Fibroblast of lung (primary cell): ENCODE data around the gene EFCAB8. TPM values are rescaled to one million over a fixed set of nuclear protein-coding genes. Genes with fewer than 3 reads are reported as not detected.
"Not testable (repeated sequence)": the region's sequence is repeated elsewhere in the genome, so short reads cannot be mapped to it uniquely, and the experiment has no call there.

ENCODE experiments used
- DNase-seq, 2 donors: peaks; one replicate each; pipeline versions ENCODE4 v3.0.0 to v3.0.0-alpha.2; 2010; ENCODE audit warnings: low read depth in 2 of 2
- H2AFZ ChIP-seq: 2 replicates; pipeline ENCODE4 v1.5.1; 2012; ENCODE audit warnings: low read length, control low read depth, inconsistent platforms
- H3K27ac ChIP-seq: 2 replicates; pipeline ENCODE4 v1.5.1; 2011; ENCODE audit warnings: low read length, control low read depth; ENCODE audit not compliant: insufficient read depth
- H3K27me3 ChIP-seq: 2 replicates; pipeline ENCODE4 v1.5.1; 2011; ENCODE audit warnings: mild to moderate bottlenecking, low read length; ENCODE audit not compliant: control insufficient read depth, insufficient read depth
- H3K36me3 ChIP-seq: 2 replicates; pipeline ENCODE4 v1.5.1; 2011; ENCODE audit warnings: low read length; ENCODE audit not compliant: control insufficient read depth, insufficient read depth
- H3K4me1 ChIP-seq: 2 replicates; pipeline ENCODE4 v1.5.1; 2011; ENCODE audit warnings: low read length; ENCODE audit not compliant: control insufficient read depth, insufficient read depth; ENCODE audit errors: extremely low read depth
- H3K4me2 ChIP-seq: 2 replicates; pipeline ENCODE4 v1.5.1; 2011; ENCODE audit warnings: low read length, control low read depth; ENCODE audit not compliant: insufficient read depth; ENCODE audit errors: extremely low read depth
- H3K4me3 ChIP-seq, 4 experiments: fragments of 200-600 bp in 1 of 4; sonication (generic) in 1 of 4; replicated peaks in 1 of 4; 2 replicates each; pipeline ENCODE4 v1.5.1; 2011 to 2016; ENCODE audit warnings: low read length in 4 of 4, low read depth in 3 of 4, mild to moderate bottlenecking in 3 of 4, control low read depth in 2 of 4, inconsistent platforms in 1 of 4, mixed read lengths in 1 of 4; ENCODE audit not compliant: insufficient read depth in 1 of 4; ENCODE audit errors: control extremely low read depth in 1 of 4
- H3K79me2 ChIP-seq: 2 replicates; pipeline ENCODE4 v1.5.1; 2012; ENCODE audit warnings: mild to moderate bottlenecking, low read length, inconsistent platforms; ENCODE audit not compliant: control insufficient read depth, insufficient read depth
- H3K9ac ChIP-seq: 2 replicates; pipeline ENCODE4 v1.5.1; 2011; ENCODE audit warnings: mild to moderate bottlenecking, low read length, control low read depth; ENCODE audit not compliant: insufficient read depth
- H3K9me3 ChIP-seq: 2 replicates; pipeline ENCODE4 v1.5.1; 2012; ENCODE audit warnings: low read depth, low read length; ENCODE audit not compliant: control insufficient read depth, insufficient read depth
- H4K20me1 ChIP-seq: 2 replicates; pipeline ENCODE4 v1.5.1; 2011; ENCODE audit warnings: low read length; ENCODE audit not compliant: control insufficient read depth, insufficient read depth; ENCODE audit errors: extremely low read depth
- CTCF ChIP-seq, 2 donors: IDR thresholded peaks in 1 of 2; conservative IDR thresholded peaks in 1 of 2; 1 replicate in 1 of 2; 2 replicates in 1 of 2; pipeline ENCODE4 v1.5.1; 2011 to 2012; ENCODE audit warnings: low read length in 2 of 2, control low read depth in 1 of 2, inconsistent platforms in 1 of 2, low read depth in 1 of 2, mild to moderate bottlenecking in 1 of 2
- EZH2 ChIP-seq: IDR thresholded peaks from 2 replicates; pipeline ENCODE4 v1.5.1; 2012; ENCODE audit warnings: low read length, control low read depth, mild to moderate bottlenecking; ENCODE audit errors: missing control alignments
- polyA plus RNA-seq, 2 donors: library from polyadenylated mRNA; depleted of rRNA in 1 of 2; stranded (reverse) in 1 of 2; unstranded in 1 of 2; fragments of >200 nt; gene quantifications; 2 replicates each; pipeline ENCODE4 v1.2.1, GENCODE V29; 2011 to 2012; ENCODE audit warnings: missing spikeins in 1 of 2
- total RNA-seq: library from RNA; depleted of rRNA; stranded (reverse); fragments of >200 nt; gene quantifications from 2 replicates; pipeline ENCODE4 v1.2.1, GENCODE V29; 2014

EFCAB8 gene
- total and polyA plus RNA-seq, 2 donors (not counting 1 experiment from before 2014, with no cell fraction given), result under 0.01 TPM; not detected in 1

GRCh38 chr20:32946629-32947028 lies 87.9 kb downstream of the EFCAB8 start:
- H3K36me3 ChIP-seq, result no peaks in the 10 kb centered on the region
- no peaks in the 10 kb centered on the region for H3K9me3 ChIP-seq
- H4K20me1 ChIP-seq, result peaks cover 2% of the 10 kb centered on the region
- H3K9ac ChIP-seq, result no peak overlapping the region
- no peak overlapping the region for H3K4me2 ChIP-seq
- DNase-seq, result no peak
- H3K4me1 ChIP-seq, result no peaks in the 10 kb centered on the region
- H3K27ac ChIP-seq, result no peak overlapping the region
- peaks cover 6% of the 10 kb centered on the region for H3K27me3 ChIP-seq
- no peak for TF ChIP-seq EZH2
- TF ChIP-seq CTCF (conservative IDR thresholded peaks at IDR 0.05 in 1 of 2, IDR thresholded peaks at IDR 0.05 in 1 of 2; ENCODE audit: low read depth in 1 of 2, low read length in 2 of 2), result no peak
- no peaks in the 10 kb centered on the region for H3K79me2 ChIP-seq
- no peak overlapping the region for H2AFZ ChIP-seq
- no peak overlapping the region for H3K4me3 ChIP-seq

- not testable (repeated sequence) for H3K4me3 ChIP-seq, H2AFZ ChIP-seq, H3K27me3 ChIP-seq, H3K9ac ChIP-seq, H3K4me2 ChIP-seq, H3K36me3 ChIP-seq, H3K27ac ChIP-seq, H3K9me3 ChIP-seq, DNase-seq, H3K79me2 ChIP-seq, H3K4me1 ChIP-seq, H4K20me1 ChIP-seq
Measured at GRCh38 chr20:32950539-32950938, 91.8 kb downstream of the EFCAB8 start.

- H3K27me3 ChIP-seq, result no peaks in the 10 kb centered on the region
- H3K27ac ChIP-seq, result no peak overlapping the region
- no peak for DNase-seq
- H3K4me2 ChIP-seq, result no peak overlapping the region
- no peaks in the 10 kb centered on the region for H3K36me3 ChIP-seq
- H2AFZ ChIP-seq, result no peak overlapping the region
- no peaks in the 10 kb centered on the region for H3K9me3 ChIP-seq
- H4K20me1 ChIP-seq, result no peaks in the 10 kb centered on the region
- H3K4me1 ChIP-seq, result no peaks in the 10 kb centered on the region
- no peak for TF ChIP-seq CTCF (conservative IDR thresholded peaks at IDR 0.05 in 1 of 2, IDR thresholded peaks at IDR 0.05 in 1 of 2; ENCODE audit: low read depth in 1 of 2, low read length in 2 of 2)
- no peak for TF ChIP-seq EZH2
- no peak overlapping the region for H3K9ac ChIP-seq
- no peak overlapping the region for H3K4me3 ChIP-seq
- H3K79me2 ChIP-seq, result no peaks in the 10 kb centered on the region
Measured at GRCh38 chr20:32957459-32957858, 98.7 kb downstream of the EFCAB8 start.
